CD4-positive, alpha-beta memory T cell (primary cell): ENCODE results near the gene GALK2. TPM values are rescaled to one million over a fixed set of nuclear protein-coding genes. Genes with fewer than 3 reads are reported as not detected.
"Not testable (repeated sequence)": the region's sequence is repeated elsewhere in the genome, so short reads cannot be mapped to it uniquely, and the experiment has no call there.

Experiments used
- CTCF ChIA-PET: fragments of 350-600 bp; sonication (Branson Sonifier 250); formaldehyde crosslinking; loops from one replicate; lab custom pipeline; 2021; ENCODE audit warnings: inconsistent platforms; ENCODE audit not compliant: partially characterized antibody; lab: Charles Lee
- POLR2A ChIA-PET: fragments of 350-600 bp; sonication (Branson Sonifier 250); formaldehyde crosslinking; loops from one replicate; lab custom pipeline; 2021; ENCODE audit not compliant: partially characterized antibody; lab: Charles Lee
- DNase-seq, 5 donors: peaks; one replicate each; pipeline versions ENCODE4 v3.0.0 to v3.0.0-alpha.2; 2020 to 2022; ENCODE audit warnings: mixed read lengths in 1 of 5
- H3K27ac ChIP-seq: one replicate; pipeline ENCODE4 v1.7.0; 2013; ENCODE audit warnings: low read depth, low read length
- H3K27me3 ChIP-seq: 2 replicates; pipeline ENCODE4 v1.7.0; 2013; ENCODE audit warnings: mild to moderate bottlenecking, low read length, moderate library complexity; ENCODE audit not compliant: insufficient read depth
- H3K36me3 ChIP-seq: 2 replicates; pipeline ENCODE4 v1.7.0; 2013; ENCODE audit warnings: mild to moderate bottlenecking, low read length, moderate library complexity; ENCODE audit not compliant: insufficient read depth
- H3K4me1 ChIP-seq: 2 replicates; pipeline ENCODE4 v1.7.0; 2013; ENCODE audit warnings: mild to moderate bottlenecking, low read length, moderate library complexity; ENCODE audit not compliant: insufficient read depth
- H3K4me3 ChIP-seq, 2 donors: one replicate each; pipeline ENCODE4 v1.7.0; 2013; ENCODE audit warnings: low read length in 2 of 2, mild to moderate bottlenecking in 1 of 2
- H3K9me3 ChIP-seq, 2 donors: one replicate each; pipeline ENCODE4 v1.7.0; 2013; ENCODE audit warnings: low read length in 2 of 2, control low read depth in 1 of 2; ENCODE audit not compliant: control insufficient read depth in 1 of 2
- H3K27ac Mint-ChIP-seq, 7 donors: one replicate each; pipeline ENCODE4 v1.8.0; 2020 to 2021; ENCODE audit warnings: mixed read lengths in 7 of 7, mild to moderate bottlenecking in 6 of 7, inconsistent platforms in 3 of 7, moderate library complexity in 3 of 7
- H3K27me3 Mint-ChIP-seq, 2 donors: one replicate each; pipeline ENCODE4 v1.8.0; 2020 to 2021; ENCODE audit warnings: mixed read lengths in 2 of 2
- H3K36me3 Mint-ChIP-seq, 2 donors: one replicate each; pipeline ENCODE4 v1.8.0; 2020 to 2021; ENCODE audit warnings: mixed read lengths in 2 of 2, inconsistent platforms in 1 of 2, mild to moderate bottlenecking in 1 of 2
- H3K4me1 Mint-ChIP-seq, 4 donors: one replicate each; pipeline ENCODE4 v1.8.0; 2020 to 2021; ENCODE audit warnings: mixed read lengths in 4 of 4, mild to moderate bottlenecking in 1 of 4
- H3K4me3 Mint-ChIP-seq, 8 donors: one replicate each; pipeline ENCODE4 v1.8.0; 2020 to 2021; ENCODE audit warnings: mixed read lengths in 8 of 8, mild to moderate bottlenecking in 7 of 8, moderate library complexity in 6 of 8, inconsistent platforms in 3 of 8
- H3K9me3 Mint-ChIP-seq, 8 donors: one replicate each; pipeline ENCODE4 v1.8.0; 2020 to 2021; ENCODE audit warnings: mixed read lengths in 8 of 8, mild to moderate bottlenecking in 5 of 8, inconsistent platforms in 3 of 8, moderate library complexity in 1 of 8
- intact Hi-C: fragments of 100-400 bp; cut with micrococcal nuclease; formaldehyde crosslinking; loops from one replicate; pipeline ENCODE4 v1.15.1; 2023
- polyA plus RNA-seq, 2 donors: library from polyadenylated mRNA; unstranded; fragments of 300-500 nt; fragmentation: Illumina TruSeq; gene quantifications; one replicate each; pipeline ENCODE4 v1.2.3, GENCODE V29; 2021
- total RNA-seq, 2 experiments: library from RNA; stranded (reverse); gene quantifications; one replicate each; pipeline ENCODE4 v1.2.3, GENCODE V29; 2021

The GALK2 gene
- total and polyA plus RNA-seq, 4 experiments from 2014 or later, result 25.4 to 31.5 (median 30.8) TPM

GRCh38 chr15:49200347-49200746 lies 30.3 kb downstream of the GALK2 start:
- Mint-ChIP-seq H3K27ac (no peak overlapping the region), H3K4me1 (peaks cover 5 to 33% (median 25%) of the 10 kb centered on the region in 4 donors), H3K27me3 (no peaks in the 10 kb centered on the region), H3K36me3 (peaks cover 36 to 48% of the 10 kb centered on the region in 2 donors), H3K9me3 (peaks cover 0 to 6% (median 4%) of the 10 kb centered on the region in 8 donors), H3K4me3 (no peak overlapping the region)
- Histone ChIP-seq H3K4me1 (no peaks in the 10 kb centered on the region), H3K27me3 (no peaks in the 10 kb centered on the region), H3K4me3 (no peak overlapping the region), H3K36me3 (no peaks in the 10 kb centered on the region), H3K27ac (no peak overlapping the region), H3K9me3 (no peaks in the 10 kb centered on the region)
- no peak for DNase-seq
- CTCF ChIA-PET, result no interaction called here
- POLR2A ChIA-PET, result interaction anchor here (0.7 kb wide), 1 partner anchor 516 kb away, joined by 3 read pairs; no protein-coding TSS in a partner anchor
- intact Hi-C loops, result no loop called here

GRCh38 chr15:49208102-49208501 lies 38.1 kb downstream of the GALK2 start:
- H3K27ac Mint-ChIP-seq, intact Hi-C loops, H3K4me3 ChIP-seq, H3K27me3 Mint-ChIP-seq, H3K27me3 ChIP-seq, H3K9me3 ChIP-seq, DNase-seq, H3K27ac ChIP-seq, H3K4me1 ChIP-seq, POLR2A ChIA-PET, H3K36me3 ChIP-seq, CTCF ChIA-PET: not testable (repeated sequence)
- peaks cover 22 to 52% (median 31%) of the 10 kb centered on the region in 4 donors for H3K4me1 Mint-ChIP-seq
- peaks cover 4 to 67% (median 46%) of the 10 kb centered on the region in 8 donors for H3K9me3 Mint-ChIP-seq
- H3K36me3 Mint-ChIP-seq, result peaks cover 72 to 94% of the 10 kb centered on the region in 2 donors
- H3K4me3 Mint-ChIP-seq, result peak overlapping the region in 2 of 8 donors; percentile 2 to 24

GRCh38 chr15:49212897-49213296 lies 42.9 kb downstream of the GALK2 start:
- peaks cover 2 to 41% (median 29%) of the 10 kb centered on the region in 8 donors for H3K9me3 Mint-ChIP-seq
- intact Hi-C loops, result no loop called here
- no peaks in the 10 kb centered on the region for H3K36me3 ChIP-seq
- H3K4me1 ChIP-seq, result no peaks in the 10 kb centered on the region
- H3K36me3 Mint-ChIP-seq, result peaks cover 58 to 70% of the 10 kb centered on the region in 2 donors
- no peak overlapping the region for H3K4me3 ChIP-seq
- CTCF ChIA-PET, result no interaction called here
- H3K27me3 Mint-ChIP-seq, result peaks cover 0 to 1% of the 10 kb centered on the region in 2 donors
- DNase-seq, result no peak
- no peaks in the 10 kb centered on the region for H3K9me3 ChIP-seq
- H3K4me3 Mint-ChIP-seq, result peak overlapping the region in 1 of 8 donors; percentile 24
- POLR2A ChIA-PET, result no interaction called here
- H3K4me1 Mint-ChIP-seq, result peaks cover 14 to 49% (median 26%) of the 10 kb centered on the region in 4 donors
- no peak overlapping the region for H3K27ac Mint-ChIP-seq
- H3K27ac ChIP-seq, result no peak overlapping the region
- H3K27me3 ChIP-seq, result no peaks in the 10 kb centered on the region

- Mint-ChIP-seq H3K4me1 (peaks cover 11 to 36% (median 18%) of the 10 kb centered on the region in 4 donors), H3K27me3 (peaks cover 0 to 1% of the 10 kb centered on the region in 2 donors), H3K9me3 (peaks cover 0 to 12% (median 10%) of the 10 kb centered on the region in 8 donors), H3K36me3 (peaks cover 60 to 70% of the 10 kb centered on the region in 2 donors), H3K27ac (peak overlapping the region in 4 of 7 donors; percentile 10 to 42 (median 30)), H3K4me3 (no peak overlapping the region)
- peaks cover 11% of the 10 kb centered on the region for H3K36me3 ChIP-seq
- ChIA-PET CTCF (no interaction called here), POLR2A (no interaction called here)
- no peak overlapping the region for H3K4me3 ChIP-seq
- no peaks in the 10 kb centered on the region for H3K4me1 ChIP-seq
- H3K27ac ChIP-seq, result no peak overlapping the region
- H3K27me3 ChIP-seq, result no peaks in the 10 kb centered on the region
- intact Hi-C loops, result no loop called here
- DNase-seq, result no peak
- H3K9me3 ChIP-seq, result no peaks in the 10 kb centered on the region
These were observed 46.0 kb downstream of the GALK2 start for GRCh38 chr15:49215768-49216739.

GRCh38 chr15:49223536-49224274 lies 53.7 kb downstream of the GALK2 start:
- peaks cover 17 to 36% (median 31%) of the 10 kb centered on the region in 4 donors for H3K4me1 Mint-ChIP-seq

GRCh38 chr15:49225572-49226281 lies 55.7 kb downstream of the GALK2 start:
- Mint-ChIP-seq H3K9me3 (peaks cover 4 to 33% (median 13%) of the 10 kb centered on the region in 8 donors), H3K4me3 (no peak overlapping the region), H3K4me1 (peaks cover 18 to 40% (median 36%) of the 10 kb centered on the region in 4 donors), H3K36me3 (peaks cover 66 to 90% of the 10 kb centered on the region in 2 donors), H3K27me3 (no peaks in the 10 kb centered on the region), H3K27ac (peak overlapping the region in 1 of 7 donors; percentile 23)
- DNase-seq, result no peak
- no peaks in the 10 kb centered on the region for H3K27me3 ChIP-seq
- peaks cover 0 to 5% of the 10 kb centered on the region in 2 donors for H3K9me3 ChIP-seq
- CTCF ChIA-PET, result no interaction called here
- intact Hi-C loops, result no loop called here
- POLR2A ChIA-PET, result no interaction called here
- H3K27ac ChIP-seq, result no peak overlapping the region
- no peaks in the 10 kb centered on the region for H3K4me1 ChIP-seq
- H3K4me3 ChIP-seq, result no peak overlapping the region
- H3K36me3 ChIP-seq, result no peaks in the 10 kb centered on the region

More at GRCh38 chr15:49223536-49224274, 53.7 kb downstream of the GALK2 start:
- Mint-ChIP-seq H3K27me3 (no peaks in the 10 kb centered on the region), H3K27ac (peak overlapping the region in 1 of 7 donors; percentile 24), H3K9me3 (peaks cover 4 to 33% (median 14%) of the 10 kb centered on the region in 8 donors), H3K4me3 (no peak overlapping the region), H3K36me3 (peaks cover 66 to 91% of the 10 kb centered on the region in 2 donors)
- Histone ChIP-seq H3K9me3 (peaks cover 0 to 5% of the 10 kb centered on the region in 2 donors), H3K4me3 (no peak overlapping the region), H3K27me3 (no peaks in the 10 kb centered on the region), H3K27ac (no peak overlapping the region), H3K4me1 (no peaks in the 10 kb centered on the region), H3K36me3 (peaks cover 4% of the 10 kb centered on the region)
- ChIA-PET POLR2A (no interaction called here), CTCF (no interaction called here)
- intact Hi-C loops, result no loop called here
- no peak for DNase-seq
